Caco-2 (cell line): Measurements from ENCODE around the gene STAT1. TPM values are rescaled to one million over a fixed set of nuclear protein-coding genes. Genes with fewer than 3 reads are reported as not detected.
A peak's percentile ranks its signal among the peaks of the same experiment; 100 is the strongest.

Experiments
- BruUV-seq: library from RNA; stranded (reverse); fragments of 400-500 nt; replicated peaks from 2 replicates; lab custom pipeline; 2021; lab: Mats Ljungman, UMichigan
- CTCF ChIA-PET: fragments of 300-600 bp; sonication (Branson Sonifier 250); formaldehyde crosslinking; loops from one replicate; lab custom pipeline; 2022; ENCODE audit warnings: antibody characterized with exemption; lab: Charles Lee
- POLR2A ChIA-PET: fragments of 300-600 bp; sonication (Branson Sonifier 250); formaldehyde crosslinking; loops from one replicate; lab custom pipeline; 2022; ENCODE audit warnings: antibody characterized with exemption; lab: Charles Lee
- DNase-seq, 2 experiments: peaks; one replicate each; pipeline versions ENCODE4 v3.0.0 to v3.0.0-alpha.2; 2020 to 2022
- H3K27me3 ChIP-seq: replicated peaks from 2 replicates; pipeline ENCODE4 v1.6.0; 2011; ENCODE audit warnings: low read length; ENCODE audit not compliant: control insufficient read depth, insufficient read depth
- H3K36me3 ChIP-seq: 2 replicates; pipeline ENCODE4 v1.5.1; 2011; ENCODE audit warnings: low read length; ENCODE audit not compliant: control insufficient read depth, insufficient read depth
- H3K4me1 ChIP-seq: fragments of 250-450 bp; sonication (Bioruptor Pico); 2 replicates; pipeline ENCODE4 v1.5.1; 2020; ENCODE audit warnings: mild to moderate bottlenecking
- H3K4me3 ChIP-seq: 2 replicates; pipeline ENCODE4 v1.5.1; 2011; ENCODE audit warnings: low read depth, mild to moderate bottlenecking, control low read depth, low read length
- H3K9me3 ChIP-seq: fragments of 250-450 bp; sonication (Bioruptor Pico); 2 replicates; pipeline ENCODE4 v1.5.1; 2020; ENCODE audit warnings: mild to moderate bottlenecking, moderate library complexity
- H3K27ac Mint-ChIP-seq: one replicate; pipeline ENCODE4 v1.8.0; 2022; ENCODE audit warnings: mixed read lengths; ENCODE audit not compliant: unreplicated experiment
- H3K27me3 Mint-ChIP-seq: one replicate; pipeline ENCODE4 v1.8.0; 2022; ENCODE audit warnings: mixed read lengths; ENCODE audit not compliant: insufficient read depth, unreplicated experiment
- H3K36me3 Mint-ChIP-seq: one replicate; pipeline ENCODE4 v1.8.0; 2022; ENCODE audit warnings: mild to moderate bottlenecking, mixed read lengths; ENCODE audit not compliant: insufficient read depth, unreplicated experiment
- H3K4me1 Mint-ChIP-seq: one replicate; pipeline ENCODE4 v1.8.0; 2022; ENCODE audit warnings: low read depth, mixed read lengths; ENCODE audit not compliant: unreplicated experiment
- H3K4me3 Mint-ChIP-seq: one replicate; pipeline ENCODE4 v1.8.0; 2022; ENCODE audit warnings: mild to moderate bottlenecking, moderate library complexity, mixed read lengths; ENCODE audit not compliant: unreplicated experiment
- H3K9me3 Mint-ChIP-seq: one replicate; pipeline ENCODE4 v1.8.0; 2022; ENCODE audit warnings: mixed read lengths; ENCODE audit not compliant: unreplicated experiment
- CTCF ChIP-seq, 2 experiments: fragments of 200-600 bp in 1 of 2; IDR thresholded peaks; 1 replicate in 1 of 2; 2 replicates in 1 of 2; pipeline versions ENCODE4 v1.5.1 to v1.8.0; 2011 to 2022; ENCODE audit warnings: antibody characterized with exemption in 1 of 2, control low read depth in 1 of 2, inconsistent platforms in 1 of 2, low read depth in 1 of 2, low read length in 1 of 2, mild to moderate bottlenecking in 1 of 2, moderate library complexity in 1 of 2; ENCODE audit not compliant: insufficient read depth in 1 of 2, severe bottlenecking in 1 of 2, unreplicated experiment in 1 of 2
- intact Hi-C: fragments of 100-400 bp; cut with micrococcal nuclease; formaldehyde crosslinking; loops from one replicate; pipeline ENCODE4 v1.10.0; 2022; ENCODE audit not compliant: unreplicated experiment
- total RNA-seq: library from RNA; stranded (reverse); gene quantifications from 2 replicates; pipeline ENCODE4 v1.2.3, GENCODE V29; 2022

The STAT1 gene
- total RNA-seq, 1 experiment from 2014 or later = 126 TPM

GRCh38 chr2:190942697-190943096, 71.3 kb downstream of the STAT1 start:
- TF ChIP-seq CTCF (IDR thresholded peaks at IDR 0.05; ENCODE audit: insufficient read depth in 1 of 2, low read depth in 1 of 2, low read length in 1 of 2, severe bottlenecking in 1 of 2, unreplicated experiment in 1 of 2) = no peak
- CTCF ChIA-PET = no interaction called here
- Histone ChIP-seq H3K4me3 (no peak overlapping the region), H3K4me1 (peaks cover 17% of the 10 kb centered on the region), H3K27me3 (no peaks in the 10 kb centered on the region), H3K9me3 (no peaks in the 10 kb centered on the region), H3K36me3 (no peaks in the 10 kb centered on the region)
- intact Hi-C loops = no loop called here
- POLR2A ChIA-PET = no interaction called here
- Mint-ChIP-seq H3K27ac (no peak overlapping the region), H3K27me3 (no peaks in the 10 kb centered on the region), H3K9me3 (no peaks in the 10 kb centered on the region), H3K4me3 (no peak overlapping the region), H3K36me3 (peaks cover 7% of the 10 kb centered on the region), H3K4me1 (peaks cover 7% of the 10 kb centered on the region)
- TSS peak; percentile 10 for BruUV-seq
- DNase-seq = no peak

GRCh38 chr2:190941571-190941970, 72.4 kb downstream of the STAT1 start:
- H3K36me3 ChIP-seq = no peaks in the 10 kb centered on the region; the same call in 1 of the 2 replicates
- Mint-ChIP-seq H3K36me3 (peaks cover 7% of the 10 kb centered on the region), H3K27me3 (no peaks in the 10 kb centered on the region), H3K4me1 (peaks cover 3% of the 10 kb centered on the region), H3K27ac (no peak overlapping the region), H3K9me3 (no peaks in the 10 kb centered on the region), H3K4me3 (no peak overlapping the region)
- ChIA-PET POLR2A (no interaction called here), CTCF (no interaction called here)
- no peak for TF ChIP-seq CTCF (IDR thresholded peaks at IDR 0.05; ENCODE audit: insufficient read depth in 1 of 2, low read depth in 1 of 2, low read length in 1 of 2, severe bottlenecking in 1 of 2, unreplicated experiment in 1 of 2)
- DNase-seq = no peak
- no peaks in the 10 kb centered on the region for H3K27me3 ChIP-seq
- H3K4me1 ChIP-seq = peaks cover 6% of the 10 kb centered on the region
- no TSS peak for BruUV-seq
- intact Hi-C loops = no loop called here
- no peaks in the 10 kb centered on the region for H3K9me3 ChIP-seq
- H3K4me3 ChIP-seq = no peak overlapping the region

GRCh38 chr2:190940454-190940853, 73.5 kb downstream of the STAT1 start:
- DNase-seq = no peak
- no TSS peak for BruUV-seq
- H3K27ac Mint-ChIP-seq = no peak overlapping the region
- no peaks in the 10 kb centered on the region for H3K9me3 ChIP-seq
- peaks cover 7% of the 10 kb centered on the region for H3K36me3 Mint-ChIP-seq
- H3K9me3 Mint-ChIP-seq = no peaks in the 10 kb centered on the region
- no peaks in the 10 kb centered on the region for H3K4me1 Mint-ChIP-seq
- CTCF ChIA-PET = no interaction called here
- POLR2A ChIA-PET = no interaction called here
- no peak for TF ChIP-seq CTCF (IDR thresholded peaks at IDR 0.05; ENCODE audit: insufficient read depth in 1 of 2, low read depth in 1 of 2, low read length in 1 of 2, severe bottlenecking in 1 of 2, unreplicated experiment in 1 of 2)
- H3K27me3 ChIP-seq = no peaks in the 10 kb centered on the region
- no peaks in the 10 kb centered on the region; the same call in 1 of the 2 replicates for H3K36me3 ChIP-seq
- intact Hi-C loops = no loop called here
- no peak overlapping the region for H3K4me3 ChIP-seq
- no peaks in the 10 kb centered on the region for H3K27me3 Mint-ChIP-seq
- no peak overlapping the region for H3K4me3 Mint-ChIP-seq
- H3K4me1 ChIP-seq = no peaks in the 10 kb centered on the region
